ENCODE data around the gene PDYN.

PDYN gene

GRCh38 chr20:1994627-1995026 is 769 bp upstream of the PDYN start:
- DNase-seq (ENCODE audit: low read depth) = no peak

GRCh38 chr20:1992359-1993110 is 1.3 kb downstream of the PDYN start:
- DNase-seq (ENCODE audit: low read depth) = no peak

GRCh38 chr20:1987826-1988225 is 6.0 kb downstream of the PDYN start:
- DNase-seq (ENCODE audit: low read depth) = peak; percentile 39

- DNase-seq (ENCODE audit: low read depth) = no peak
These were observed 10.6 kb downstream of the PDYN start for GRCh38 chr20:1983301-1983700.

- DNase-seq (ENCODE audit: low read depth) = no peak
These were observed 11.2 kb downstream of the PDYN start for GRCh38 chr20:1982686-1983085.

- peak; percentile 7 for DNase-seq (ENCODE audit: low read depth)
These were observed 14.6 kb downstream of the PDYN start for GRCh38 chr20:1979106-1979778.

GRCh38 chr20:1975291-1975690 is 18.6 kb downstream of the PDYN start:
- no peak for DNase-seq (ENCODE audit: low read depth)

GRCh38 chr20:1973601-1974440 is 20.0 kb downstream of the PDYN start:
- DNase-seq (ENCODE audit: low read depth) = no peak

GRCh38 chr20:1971893-1972586 is 21.8 kb downstream of the PDYN start:
- DNase-seq (ENCODE audit: low read depth) = no peak

GRCh38 chr20:1968964-1969363 is 24.9 kb downstream of the PDYN start:
- DNase-seq (ENCODE audit: low read depth) = no peak

- peak; percentile 55 for DNase-seq (ENCODE audit: low read depth)
These were observed 28.1 kb downstream of the PDYN start for GRCh38 chr20:1965520-1966351.

GRCh38 chr20:1964659-1965405 is 29.0 kb downstream of the PDYN start:
- DNase-seq (ENCODE audit: low read depth) = no peak

GRCh38 chr20:1964061-1964460 is 29.8 kb downstream of the PDYN start:
- no peak for DNase-seq (ENCODE audit: low read depth)

- no peak for DNase-seq (ENCODE audit: low read depth)
These were observed 32.5 kb downstream of the PDYN start for GRCh38 chr20:1961374-1961773.

GRCh38 chr20:1959156-1959555 is 34.7 kb downstream of the PDYN start:
- no peak for DNase-seq (ENCODE audit: low read depth)

- no peak for DNase-seq (ENCODE audit: low read depth)
These were observed 35.4 kb downstream of the PDYN start for GRCh38 chr20:1958426-1958825.

GRCh38 chr20:1955217-1955616 is 38.6 kb downstream of the PDYN start:
- no peak for DNase-seq (ENCODE audit: low read depth)

GRCh38 chr20:1953621-1954020 is 40.2 kb downstream of the PDYN start:
- no peak for DNase-seq (ENCODE audit: low read depth)

GRCh38 chr20:1952737-1953530 is 40.9 kb downstream of the PDYN start:
- no peak for DNase-seq (ENCODE audit: low read depth)

Measured in EH (cell line).